IMR-90 (cell line): ENCODE data around the gene CDH3. TPM values are rescaled to one million over a fixed set of nuclear protein-coding genes. Genes with fewer than 3 reads are reported as not detected.

Experiments
- ATAC-seq: fragments of 200-7000 bp; cut with Tn5 transposase; 2 replicates; pipeline ENCODE4 v1.9.1; 2020; ENCODE audit warnings: low read depth, mild to moderate bottlenecking, moderate library complexity
- BruUV-seq: library from RNA; stranded (reverse); fragments of 400-500 nt; replicated peaks from 2 replicates; lab custom pipeline; 2021; lab: Mats Ljungman, UMichigan
- CTCF ChIA-PET: fragments of 300-600 bp; formaldehyde crosslinking; extraction: SDS; loops from one replicate; lab custom pipeline; 2021; ENCODE audit warnings: antibody characterized with exemption; lab: Yijun Ruan, JAX
- POLR2A ChIA-PET: fragments of 300-600 bp; sonication (Branson Sonifier 250); formaldehyde crosslinking; loops from one replicate; lab custom pipeline; 2022; ENCODE audit warnings: antibody characterized with exemption; ENCODE audit not compliant: unreplicated experiment; lab: Charles Lee
- DNase-seq: peaks from one replicate; pipeline ENCODE4 v3.0.0; 2013
- H2AFZ ChIP-seq: replicated peaks from 2 replicates; pipeline ENCODE3; 2013; ENCODE audit warnings: low read length, mild to moderate bottlenecking; ENCODE audit not compliant: poor library complexity
- H2AK5ac ChIP-seq: 2 replicates; pipeline ENCODE4 v1.6.1; 2013; ENCODE audit warnings: low read depth, low read length, inconsistent platforms
- H2AK9ac ChIP-seq: replicated peaks from 2 replicates; pipeline ENCODE3; 2013; ENCODE audit warnings: mild to moderate bottlenecking, low read depth, low read length, moderate library complexity; ENCODE audit not compliant: poor library complexity
- H2BK120ac ChIP-seq: 2 replicates; pipeline ENCODE4 v1.6.1; 2013; ENCODE audit warnings: low read depth, low read length, inconsistent platforms
- H2BK15ac ChIP-seq: 3 replicates; pipeline ENCODE4 v1.6.1; 2013; ENCODE audit warnings: low read depth, low read length, inconsistent platforms
- H2BK20ac ChIP-seq: 2 replicates; pipeline ENCODE4 v1.6.1; 2013; ENCODE audit warnings: low read depth, mild to moderate bottlenecking, inconsistent platforms, low read length, moderate library complexity
- H2BK5ac ChIP-seq: 2 replicates; pipeline ENCODE4 v1.6.1; 2013; ENCODE audit warnings: mild to moderate bottlenecking, low read depth, low read length, inconsistent platforms; ENCODE audit not compliant: poor library complexity, severe bottlenecking
- H3K14ac ChIP-seq: replicated peaks from 2 replicates; pipeline ENCODE4 v1.6.1; 2013; ENCODE audit warnings: low read depth, low read length, inconsistent platforms
- H3K18ac ChIP-seq: 2 replicates; pipeline ENCODE4 v1.6.1; 2013; ENCODE audit warnings: low read depth, low read length, control low read depth
- H3K23ac ChIP-seq: 2 replicates; pipeline ENCODE4 v1.6.1; 2013; ENCODE audit warnings: low read depth, low read length, inconsistent platforms
- H3K27ac ChIP-seq: 2 replicates; pipeline ENCODE4 v1.5.1; 2013; ENCODE audit warnings: mild to moderate bottlenecking, control low read depth, low read length; ENCODE audit not compliant: insufficient read depth
- H3K27me3 ChIP-seq: 2 replicates; pipeline ENCODE4 v1.6.1; 2013; ENCODE audit warnings: low read length; ENCODE audit not compliant: control insufficient read depth, insufficient read depth
- H3K36me3 ChIP-seq: 2 replicates; pipeline ENCODE4 v1.6.1; 2013; ENCODE audit warnings: low read length, mixed read lengths; ENCODE audit not compliant: control insufficient read depth, insufficient read depth
- H3K4ac ChIP-seq: 2 replicates; pipeline ENCODE4 v1.6.1; 2013; ENCODE audit warnings: low read depth, low read length, inconsistent platforms
- H3K4me1 ChIP-seq: 2 replicates; pipeline ENCODE4 v1.6.1; 2013; ENCODE audit warnings: low read length, mixed read lengths; ENCODE audit not compliant: control insufficient read depth, insufficient read depth
- H3K4me2 ChIP-seq: 2 replicates; pipeline ENCODE4 v1.6.1; 2013; ENCODE audit warnings: low read depth, mild to moderate bottlenecking, control low read depth, low read length, moderate library complexity
- H3K4me3 ChIP-seq: 2 replicates; pipeline ENCODE4 v1.5.1; 2013; ENCODE audit warnings: low read depth, mild to moderate bottlenecking, control low read depth, low read length, moderate library complexity; ENCODE audit not compliant: insufficient read depth
- H3K56ac ChIP-seq: 2 replicates; pipeline ENCODE4 v1.6.1; 2013; ENCODE audit warnings: low read length, inconsistent platforms; ENCODE audit not compliant: insufficient read depth; ENCODE audit errors: extremely low read depth
- H3K79me1 ChIP-seq, 2 experiments: 2 replicates each; pipeline ENCODE4 v1.6.1; 2013; ENCODE audit warnings: low read length in 2 of 2, inconsistent platforms in 1 of 2, low read depth in 1 of 2
- H3K9ac ChIP-seq: 2 replicates; pipeline ENCODE4 v1.6.1; 2013; ENCODE audit warnings: low read depth, low read length, control low read depth
- H3K9me1 ChIP-seq: 2 replicates; pipeline ENCODE4 v1.6.1; 2013; ENCODE audit warnings: low read length, inconsistent platforms; ENCODE audit not compliant: insufficient read depth
- H3K9me3 ChIP-seq: 2 replicates; pipeline ENCODE4 v1.6.1; 2013; ENCODE audit warnings: low read length; ENCODE audit not compliant: control insufficient read depth, insufficient read depth
- H4K20me1 ChIP-seq: 2 replicates; pipeline ENCODE4 v1.6.1; 2013; ENCODE audit warnings: low read length, inconsistent platforms; ENCODE audit not compliant: insufficient read depth
- H4K5ac ChIP-seq: 2 replicates; pipeline ENCODE4 v1.6.1; 2013; ENCODE audit warnings: mild to moderate bottlenecking, low read depth, low read length, control low read depth
- H4K8ac ChIP-seq, 2 experiments: 2 replicates each; pipeline ENCODE4 v1.6.1; 2013; ENCODE audit warnings: low read depth in 2 of 2, low read length in 2 of 2, control low read depth in 1 of 2, inconsistent platforms in 1 of 2
- H4K91ac ChIP-seq: 2 replicates; pipeline ENCODE4 v1.6.1; 2013; ENCODE audit warnings: low read depth, low read length, inconsistent platforms; ENCODE audit not compliant: insufficient read depth
- CTCF ChIP-seq: conservative IDR thresholded peaks from 2 replicates; pipeline ENCODE4 v1.5.1; 2012; ENCODE audit warnings: mild to moderate bottlenecking, low read depth, low read length, improper control_type of control experiment
- MAZ ChIP-seq: IDR thresholded peaks from 2 replicates; pipeline ENCODE4 v1.6.1; 2012; ENCODE audit warnings: low read depth, mild to moderate bottlenecking, low read length, improper control_type of control experiment, moderate library complexity, borderline replicate concordance
- RCOR1 ChIP-seq: IDR thresholded peaks from 2 replicates; pipeline ENCODE4 v1.6.1; 2012; ENCODE audit warnings: mild to moderate bottlenecking, low read length, improper control_type of control experiment; ENCODE audit not compliant: insufficient replicate concordance
- USF2 ChIP-seq: fragments of 150-350 bp; IDR thresholded peaks from 2 replicates; pipeline ENCODE4 v1.6.1; 2017; ENCODE audit warnings: mild to moderate bottlenecking, antibody characterized with exemption, low read length, low read depth
- WGBS, 2 experiments: methylation state at CpG; one replicate each; pipeline versions ENCODE4 v1.1.5 to v1.1.7; 2013; ENCODE audit warnings: missing lambda C conversion rate in 2 of 2; ENCODE audit not compliant: insufficient read length in 1 of 2; ENCODE audit errors: extremely low coverage in 2 of 2; 5-methylcytosine and 5-hydroxymethylcytosine counted together
- dilution Hi-C: fragments of 300-500 bp; cut with HindIII; formaldehyde crosslinking; loops from one replicate; pipeline ENCODE4 v1.14.3; 2018; ENCODE audit warnings: low sequenced_read_pairs; ENCODE audit not compliant: unreplicated experiment
- in situ Hi-C: fragments of 300-500 bp; cut with MboI; formaldehyde crosslinking; loops from 3 replicates; pipeline ENCODE4 v1.14.3; 2019; ENCODE audit warnings: low sequenced_read_pairs, inconsistent platforms, mixed read lengths
- intact Hi-C: fragments of 100-400 bp; cut with micrococcal nuclease; formaldehyde crosslinking; loops from 2 replicates; pipeline ENCODE4 v1.10.0; 2022
- polyA plus RNA-seq, 3 experiments: library from polyadenylated mRNA; depleted of rRNA; stranded (reverse); fragments of >200 nt; gene quantifications; 2 replicates each; pipeline ENCODE4 v1.2.3, GENCODE V29; 2012; ENCODE audit warnings: low replicate concordance in 1 of 3
- total RNA-seq: library from RNA; depleted of rRNA; stranded (reverse); fragments of >200 nt; gene quantifications from 2 replicates; pipeline ENCODE4 v1.2.3, GENCODE V29; 2012

Gene CDH3
- total and polyA plus RNA-seq, 2 of the 4 experiments (the other 2 are of a cell fraction), result not detected

- CTCF ChIA-PET, result interaction anchor here (1.6 kb wide), 1 partner anchor 180 kb away, joined by 3 read pairs; no protein-coding TSS in a partner anchor
- dilution Hi-C loops, result no loop called here
Observed at GRCh38 chr16:68700831-68701230, 55.7 kb downstream of the CDH3 start.

More at GRCh38 chr16:68700831-68701230, 55.7 kb downstream of the CDH3 start:
- H2AK5ac ChIP-seq, result no peak overlapping the region
- ATAC-seq (no peak), DNase-seq (no peak)
- no peaks in the 10 kb centered on the region for H3K9me3 ChIP-seq
- no peak overlapping the region for H3K56ac ChIP-seq
- H2AK9ac ChIP-seq, result no peak overlapping the region
- no peak overlapping the region for H3K9ac ChIP-seq
- H3K79me1 ChIP-seq, result no peaks in the 10 kb centered on the region
- H3K4me1 ChIP-seq, result peaks cover 2% of the 10 kb centered on the region; the same call in 1 of the 2 replicates
- no peak overlapping the region for H2BK20ac ChIP-seq
- H3K14ac ChIP-seq, result no peak overlapping the region
- in situ Hi-C loops, result loop anchor here (10.0 kb wide), 1 partner anchor 414 kb away; no protein-coding TSS in a partner anchor
- no peak overlapping the region for H4K5ac ChIP-seq
- H2BK120ac ChIP-seq, result no peak overlapping the region
- no peak overlapping the region for H3K4me2 ChIP-seq
- no peak overlapping the region for H2AFZ ChIP-seq
- intact Hi-C loops, result loop anchor here (2.0 to 10.0 kb wide), 2 partner anchors 110 to 166 kb away; partner anchors contain the start of gene ZFP90
- H3K4ac ChIP-seq, result no peak overlapping the region
- no TSS peak for BruUV-seq
- H2BK15ac ChIP-seq, result no peak overlapping the region
- no peaks in the 10 kb centered on the region for H3K36me3 ChIP-seq
- no peak overlapping the region for H3K27ac ChIP-seq
- H4K20me1 ChIP-seq, result no peaks in the 10 kb centered on the region
- WGBS, 2 experiments, result no CpG with 5 or more reads among the region's 5 CpGs
- TF ChIP-seq RCOR1, result no peak
- no peak for TF ChIP-seq USF2
- TF ChIP-seq MAZ, result no peak
- TF ChIP-seq CTCF, result no peak
- peaks cover 13% of the 10 kb centered on the region for H3K27me3 ChIP-seq
- POLR2A ChIA-PET, result interaction anchor here (0.5 kb wide), 1 partner anchor 1190 kb away, joined by 15 read pairs; no protein-coding TSS in a partner anchor
- no peaks in the 10 kb centered on the region for H3K9me1 ChIP-seq
- no peak overlapping the region for H3K18ac ChIP-seq
- H2BK5ac ChIP-seq, result no peak overlapping the region
- no peak overlapping the region for H3K4me3 ChIP-seq
- no peak overlapping the region for H3K23ac ChIP-seq
- H4K91ac ChIP-seq, result no peak overlapping the region
- no peak overlapping the region for H4K8ac ChIP-seq
